Astrocyte of the cerebellum (primary cell): Measurements from ENCODE around the gene LSMEM2.
"Not testable (repeated sequence)": the region's sequence is repeated elsewhere in the genome, so short reads cannot be mapped to it uniquely, and the experiment has no call there.

Experiments used
- DNase-seq: peaks from one replicate; pipeline ENCODE4 v3.0.0-alpha.2; 2011; ENCODE audit warnings: low read depth
- H3K4me3 ChIP-seq: 2 replicates; pipeline ENCODE4 v1.5.1; 2011; ENCODE audit warnings: mild to moderate bottlenecking, low read depth, low read length, moderate library complexity
- CTCF ChIP-seq: IDR thresholded peaks from 2 replicates; pipeline ENCODE4 v1.5.1; 2012; ENCODE audit warnings: low read length, low read depth, moderate library complexity, mild to moderate bottlenecking; ENCODE audit errors: missing control alignments
- in situ Hi-C: cut with HindIII; loops from 2 replicates; pipeline ENCODE4 v1.10.0; 2017; ENCODE audit warnings: low sequenced_read_pairs

The LSMEM2 gene

DNA sequence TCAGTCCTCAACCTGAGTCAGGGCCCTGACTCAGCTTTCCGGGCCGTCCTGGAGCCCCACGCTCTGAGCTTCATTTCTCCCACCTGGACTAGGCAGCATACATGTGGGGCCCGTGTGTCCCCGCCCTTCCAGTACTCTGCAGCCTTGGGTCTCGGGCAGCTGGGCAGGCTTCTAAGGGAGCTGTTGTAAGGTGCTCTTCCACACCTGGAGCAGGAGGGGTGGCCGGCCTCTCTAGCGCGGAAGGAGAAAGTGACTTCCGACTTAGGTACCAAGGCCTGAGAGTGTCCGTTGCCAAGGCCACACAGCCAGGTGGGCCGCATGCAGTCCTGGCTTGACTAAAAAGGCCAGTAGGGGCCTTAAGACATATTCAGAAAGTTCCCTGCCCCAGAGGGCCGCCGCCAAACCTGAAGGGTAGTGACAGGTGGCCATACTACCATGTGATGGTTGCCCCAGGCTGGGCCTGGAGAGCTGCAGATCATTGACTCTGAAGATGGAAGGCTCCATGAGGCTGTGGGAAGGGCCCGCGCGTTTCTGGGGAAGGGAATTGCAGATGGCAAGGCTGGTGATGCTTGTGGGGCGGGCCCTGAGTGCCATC, 19.4 kb upstream of the LSMEM2 start:
- no peak overlapping the region for H3K4me3 ChIP-seq
- TF ChIP-seq CTCF, result no peak
- in situ Hi-C loops, result no loop called here
- DNase-seq, result no peak

DNA sequence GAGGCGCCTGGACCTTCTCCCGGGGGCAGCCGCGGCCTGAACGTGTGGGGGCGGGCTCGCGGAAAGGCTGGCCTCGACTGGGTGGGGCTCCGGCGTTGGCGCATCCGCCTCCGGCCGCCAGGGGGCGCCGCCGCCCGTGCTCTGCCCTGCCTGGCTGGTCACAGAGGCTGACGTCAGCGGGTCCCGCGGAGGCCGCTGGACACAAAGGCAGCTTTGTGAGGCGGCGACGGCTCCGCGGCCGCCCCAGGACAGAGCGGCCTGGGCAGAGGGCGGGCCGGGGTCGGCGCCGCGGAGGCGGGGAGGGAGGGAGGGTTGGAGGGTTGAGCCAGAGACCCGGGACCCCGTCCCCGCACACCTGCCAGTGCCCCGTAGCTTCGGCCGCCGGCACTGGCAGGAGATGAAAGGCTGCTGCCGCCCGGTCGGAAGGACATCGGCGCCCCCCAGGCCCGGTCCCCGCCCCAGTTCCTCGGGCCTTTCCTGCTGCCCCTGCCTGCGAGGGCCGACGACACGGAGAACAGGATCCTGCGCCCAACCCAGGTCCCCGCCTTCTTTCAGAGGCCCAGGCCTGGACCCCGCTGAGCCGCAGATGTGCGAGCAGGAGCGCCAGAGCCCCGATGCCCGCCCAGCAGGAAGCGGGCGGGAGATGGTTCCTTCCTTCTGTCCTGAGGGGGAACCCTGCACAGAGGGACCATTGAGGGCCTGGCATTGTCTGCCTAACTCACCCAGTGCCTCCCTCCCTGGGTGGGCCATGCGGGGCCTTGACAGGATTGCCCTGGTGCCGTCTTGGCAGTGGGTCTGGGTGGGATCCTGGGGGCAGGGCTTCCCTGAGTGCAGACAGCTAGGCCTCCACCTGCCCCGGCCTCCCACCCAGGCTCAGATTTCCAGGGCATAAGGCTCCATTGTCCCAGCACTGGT, 18.6 kb upstream of the LSMEM2 start:
- peak; percentile 68 for DNase-seq

DNA sequence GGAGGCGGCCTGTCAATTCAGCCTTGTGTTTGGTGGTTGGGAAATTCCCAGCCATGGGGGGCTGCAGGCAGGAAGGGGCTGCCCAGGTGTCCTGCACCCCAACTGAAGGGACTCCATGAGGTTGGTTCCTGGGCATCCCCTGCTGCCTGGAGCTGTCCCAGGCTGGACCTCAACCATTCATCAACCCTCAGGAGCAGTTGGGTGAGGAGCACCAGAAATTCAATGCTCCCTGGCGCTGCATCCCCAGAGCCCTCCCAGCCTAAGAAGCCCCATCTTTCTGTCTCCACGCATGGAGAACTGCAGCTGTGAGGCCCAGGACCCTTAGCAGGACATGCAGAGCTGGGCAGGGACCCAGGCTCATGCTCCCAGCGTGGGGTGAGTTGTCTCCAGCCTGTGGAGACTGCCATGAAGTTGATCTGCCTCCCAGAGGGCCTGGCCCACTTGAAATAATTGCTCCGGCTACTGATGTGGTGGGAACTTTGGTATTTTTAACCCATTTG, 17.9 kb upstream of the LSMEM2 start:
- H3K4me3 ChIP-seq, result peak overlapping the region; percentile 33
- no peak for DNase-seq
- in situ Hi-C loops, result no loop called here
- TF ChIP-seq CTCF, result no peak

More for the DNA sequence above, 18.6 kb upstream of the LSMEM2 start:
- in situ Hi-C loops, result no loop called here
- peak; percentile 89 for TF ChIP-seq CTCF
- peak overlapping the region; percentile 33 for H3K4me3 ChIP-seq

DNA sequence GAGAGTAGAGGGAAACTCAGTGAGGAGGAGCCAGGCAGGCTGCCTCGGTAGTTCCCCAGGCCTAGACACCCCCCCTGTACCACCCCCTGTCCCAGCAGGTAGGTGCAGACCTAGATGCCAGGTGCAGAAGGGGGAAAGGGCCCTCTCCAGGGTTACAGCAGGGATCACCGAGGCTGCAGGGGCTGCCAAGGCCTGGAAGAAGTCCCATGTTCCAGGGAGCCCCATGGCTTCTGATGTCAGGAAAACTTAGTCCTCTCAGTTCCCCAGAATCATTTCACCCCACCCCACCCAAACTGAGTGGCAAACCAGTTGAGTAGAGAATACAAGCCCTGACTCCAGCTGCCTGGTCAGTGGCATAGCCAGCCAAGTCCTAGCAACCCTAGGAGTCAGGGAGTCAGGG, 17.4 kb upstream of the LSMEM2 start:
- no peak overlapping the region for H3K4me3 ChIP-seq
- no peak for TF ChIP-seq CTCF
- in situ Hi-C loops, result no loop called here
- no peak for DNase-seq

DNA sequence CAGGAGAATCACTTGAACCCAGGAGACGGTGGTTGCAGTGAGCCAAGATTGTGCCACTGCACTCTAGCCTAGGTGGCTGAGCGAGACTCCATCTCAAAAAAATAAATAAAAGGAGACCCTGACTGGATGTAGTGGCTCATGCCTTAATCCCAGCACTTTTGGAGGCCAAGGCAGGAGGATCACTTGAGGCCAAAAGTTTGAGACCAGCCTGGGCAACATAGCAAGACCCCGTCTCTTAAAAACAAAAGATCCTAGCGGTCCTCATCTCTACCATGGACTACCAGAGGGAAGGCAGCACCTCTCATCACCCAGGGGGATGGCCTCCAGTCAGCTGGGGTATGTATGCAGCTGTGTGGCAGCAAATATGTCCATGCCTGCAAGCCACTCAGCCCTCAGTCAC, 16.7 kb upstream of the LSMEM2 start:
- DNase-seq, H3K4me3 ChIP-seq, in situ Hi-C loops: not testable (repeated sequence)

- no peak overlapping the region for H3K4me3 ChIP-seq
- TF ChIP-seq CTCF, result no peak
- no peak for DNase-seq
- in situ Hi-C loops, result no loop called here
Observed at GRCh38 chr3:50262778-50263177, 16.1 kb upstream of the LSMEM2 start.
